GM20000 (cell line): ENCODE measurements around the gene P2RX7.
"Not testable (repeated sequence)": the region's sequence is repeated elsewhere in the genome, so short reads cannot be mapped to it uniquely, and the experiment has no call there.

Experiments used
- DNase-seq: peaks from one replicate; pipeline ENCODE4 v3.0.0; 2012; ENCODE audit warnings: low spot score
- CTCF ChIP-seq: IDR thresholded peaks from 2 replicates; pipeline ENCODE4 v1.5.1; 2012; ENCODE audit warnings: mild to moderate bottlenecking, control low read depth; ENCODE audit errors: extremely low read depth, missing control alignments

Gene P2RX7

DNA sequence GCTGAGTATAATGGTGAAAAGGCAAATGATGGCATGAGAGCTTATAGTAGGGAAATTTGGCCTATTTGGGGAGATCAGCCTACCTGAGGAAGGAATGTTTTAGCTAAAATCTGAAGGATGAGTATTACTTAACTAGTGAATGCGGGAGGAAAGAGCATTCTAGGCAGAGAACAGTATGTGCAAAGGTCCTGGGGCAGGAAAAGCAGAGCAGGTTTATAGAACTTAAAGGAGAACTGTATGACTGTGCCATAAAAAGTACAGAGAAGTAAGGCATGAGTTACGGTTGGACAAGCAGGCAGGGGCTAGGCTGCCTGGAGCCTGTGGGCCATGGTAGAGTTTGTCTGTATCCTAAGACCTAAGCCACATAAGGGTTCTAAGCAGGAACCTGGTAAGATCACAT lies 55.6 kb downstream of the P2RX7 start:
- TF ChIP-seq CTCF: no peak
- no peak for DNase-seq

- TF ChIP-seq CTCF: no peak
- DNase-seq: no peak
Observed at GRCh38 chr12:121189131-121189530, 56.5 kb downstream of the P2RX7 start.

DNA sequence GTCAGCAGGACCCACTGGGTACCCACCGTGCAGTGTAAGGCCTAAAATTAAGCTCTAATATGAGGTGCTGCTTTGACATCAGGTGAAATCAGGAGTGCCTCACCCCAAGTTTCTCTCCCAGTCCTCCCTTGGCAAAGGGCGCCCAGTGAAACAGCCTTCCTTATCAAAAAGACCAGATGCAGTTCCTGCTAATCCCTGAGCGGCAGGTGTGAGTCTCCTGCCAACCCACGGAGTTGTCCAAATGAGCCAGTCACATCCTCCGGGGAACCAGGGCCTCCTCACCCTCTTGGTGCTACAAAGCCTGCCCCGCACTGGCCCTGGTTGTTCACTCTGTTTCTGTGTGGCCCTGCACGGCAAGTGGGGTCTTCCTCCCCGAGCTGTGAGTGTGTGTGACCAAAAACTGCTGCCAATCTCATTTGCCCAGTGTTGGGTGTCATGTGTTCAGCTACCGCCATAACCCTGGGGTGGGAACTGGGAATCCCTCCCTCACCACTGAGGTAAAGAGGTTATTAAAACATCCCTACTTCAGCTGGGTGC lies 57.0 kb downstream of the P2RX7 start:
- no peak for TF ChIP-seq CTCF
- no peak for DNase-seq

DNA sequence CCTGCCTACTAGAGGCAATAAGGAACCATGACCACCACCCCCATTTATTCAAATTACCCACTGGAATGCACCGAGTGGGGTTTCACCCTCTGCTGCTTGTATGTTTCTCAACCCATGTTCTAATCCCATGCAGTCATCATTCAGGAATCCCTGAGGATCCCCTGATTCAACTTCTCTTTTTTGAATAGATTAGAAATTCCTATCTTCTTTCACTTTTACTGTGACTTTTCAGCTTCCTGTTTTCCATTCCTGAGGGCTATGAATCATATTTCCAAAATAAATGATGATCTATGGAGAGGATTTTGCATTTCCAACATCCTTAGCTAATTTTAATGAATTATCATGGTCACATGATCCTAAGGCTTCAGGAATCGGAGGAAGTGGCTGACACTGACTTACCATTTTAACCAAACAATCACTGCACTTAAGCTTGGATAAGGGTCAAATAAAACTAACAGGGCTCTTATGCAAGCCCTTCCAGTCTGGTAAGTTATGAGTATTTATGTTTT lies 57.9 kb downstream of the P2RX7 start:
- no peak for TF ChIP-seq CTCF
- no peak for DNase-seq

DNA sequence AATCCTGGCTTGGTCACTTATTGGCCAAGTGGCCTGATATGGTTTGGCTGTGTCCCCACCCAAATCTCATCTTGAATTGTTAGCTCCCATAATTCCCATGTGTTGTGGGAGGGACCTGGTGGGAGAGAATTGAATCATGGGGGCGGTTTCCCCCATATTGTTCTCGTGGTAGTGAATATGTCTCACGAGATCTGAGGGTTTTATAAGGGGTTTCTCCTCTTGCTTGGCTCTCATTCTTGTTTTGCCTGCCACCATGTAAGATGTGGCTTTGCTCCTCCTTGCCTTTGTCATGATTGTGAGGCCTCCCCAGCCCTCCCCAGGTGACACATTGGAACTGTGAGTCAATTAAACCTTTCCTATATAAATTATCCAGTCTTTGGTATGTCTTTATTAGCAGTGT lies 58.5 kb downstream of the P2RX7 start:
- DNase-seq: no peak
- no peak for TF ChIP-seq CTCF

- no peak for TF ChIP-seq CTCF
- no peak for DNase-seq
Observed at GRCh38 chr12:121196902-121197301, 64.2 kb downstream of the P2RX7 start.

GRCh38 chr12:121198949-121199348 lies 66.3 kb downstream of the P2RX7 start:
- DNase-seq: no peak
- TF ChIP-seq CTCF: no peak

DNA sequence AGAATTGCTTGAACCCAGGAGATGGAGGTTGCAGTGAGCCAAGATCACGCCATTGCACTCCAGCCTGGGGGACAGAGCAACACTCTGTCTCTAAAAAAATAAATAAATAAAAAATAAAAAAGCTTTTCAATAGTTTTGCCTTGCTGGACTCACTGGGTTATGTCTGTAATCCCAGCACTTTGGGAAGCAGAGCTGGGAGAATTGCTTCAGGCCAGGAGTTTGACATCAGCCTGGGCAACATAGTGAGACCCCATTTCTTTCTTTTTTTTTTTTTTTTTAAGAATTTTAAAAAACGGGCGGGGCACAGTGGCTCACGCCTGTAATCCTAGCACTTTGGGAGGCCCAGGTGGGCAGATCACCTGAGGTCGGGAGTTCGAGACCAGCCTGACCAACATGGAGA lies 68.5 kb downstream of the P2RX7 start:
- not testable (repeated sequence) for DNase-seq
